Astrocyte of the cerebellum (primary cell): ENCODE results near the gene CEP170.

Experiments used
- DNase-seq: peaks from one replicate; pipeline ENCODE4 v3.0.0-alpha.2; 2011; ENCODE audit warnings: low read depth
- H3K4me3 ChIP-seq: 2 replicates; pipeline ENCODE4 v1.5.1; 2011; ENCODE audit warnings: mild to moderate bottlenecking, low read depth, low read length, moderate library complexity
- in situ Hi-C: cut with HindIII; loops from 2 replicates; pipeline ENCODE4 v1.10.0; 2017; ENCODE audit warnings: low sequenced_read_pairs
- TF ChIP-seq, protein P1 (sequence below): IDR thresholded peaks from 2 replicates; pipeline ENCODE4 v1.5.1; 2012; ENCODE audit warnings: low read length, low read depth, moderate library complexity, mild to moderate bottlenecking; ENCODE audit errors: missing control alignments

CEP170 gene

DNA sequence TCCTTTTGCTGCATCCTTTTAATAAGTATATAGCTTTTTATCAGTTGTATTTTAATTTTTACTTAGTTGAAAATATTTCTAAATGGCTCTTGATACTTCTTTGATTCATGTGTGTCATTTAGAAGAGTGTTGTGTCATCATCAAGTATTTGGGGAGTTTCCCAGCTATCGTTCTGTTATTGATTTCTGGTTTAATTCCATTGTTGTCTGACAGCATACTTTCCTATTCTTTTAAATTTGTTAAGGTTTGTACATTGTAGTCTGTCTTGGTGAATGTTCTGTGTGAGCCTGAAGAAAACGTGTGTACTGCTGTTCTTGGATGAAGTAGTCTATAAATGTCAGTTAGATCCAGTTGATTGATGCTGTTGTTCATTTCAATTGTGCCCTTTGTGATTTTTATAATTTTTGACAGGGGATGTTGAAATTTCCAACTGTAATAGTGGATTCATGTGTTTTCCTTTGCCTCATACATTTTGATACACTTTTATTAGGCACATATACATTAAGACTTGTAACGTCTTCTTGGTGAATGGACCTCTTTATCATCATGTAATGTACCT is 25.6 kb upstream of the CEP170 start:
- no peak for DNase-seq
- TF ChIP-seq, protein P1, sequence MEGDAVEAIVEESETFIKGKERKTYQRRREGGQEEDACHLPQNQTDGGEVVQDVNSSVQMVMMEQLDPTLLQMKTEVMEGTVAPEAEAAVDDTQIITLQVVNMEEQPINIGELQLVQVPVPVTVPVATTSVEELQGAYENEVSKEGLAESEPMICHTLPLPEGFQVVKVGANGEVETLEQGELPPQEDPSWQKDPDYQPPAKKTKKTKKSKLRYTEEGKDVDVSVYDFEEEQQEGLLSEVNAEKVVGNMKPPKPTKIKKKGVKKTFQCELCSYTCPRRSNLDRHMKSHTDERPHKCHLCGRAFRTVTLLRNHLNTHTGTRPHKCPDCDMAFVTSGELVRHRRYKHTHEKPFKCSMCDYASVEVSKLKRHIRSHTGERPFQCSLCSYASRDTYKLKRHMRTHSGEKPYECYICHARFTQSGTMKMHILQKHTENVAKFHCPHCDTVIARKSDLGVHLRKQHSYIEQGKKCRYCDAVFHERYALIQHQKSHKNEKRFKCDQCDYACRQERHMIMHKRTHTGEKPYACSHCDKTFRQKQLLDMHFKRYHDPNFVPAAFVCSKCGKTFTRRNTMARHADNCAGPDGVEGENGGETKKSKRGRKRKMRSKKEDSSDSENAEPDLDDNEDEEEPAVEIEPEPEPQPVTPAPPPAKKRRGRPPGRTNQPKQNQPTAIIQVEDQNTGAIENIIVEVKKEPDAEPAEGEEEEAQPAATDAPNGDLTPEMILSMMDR = no peak
- no peak overlapping the region for H3K4me3 ChIP-seq
- in situ Hi-C loops = no loop called here

DNA sequence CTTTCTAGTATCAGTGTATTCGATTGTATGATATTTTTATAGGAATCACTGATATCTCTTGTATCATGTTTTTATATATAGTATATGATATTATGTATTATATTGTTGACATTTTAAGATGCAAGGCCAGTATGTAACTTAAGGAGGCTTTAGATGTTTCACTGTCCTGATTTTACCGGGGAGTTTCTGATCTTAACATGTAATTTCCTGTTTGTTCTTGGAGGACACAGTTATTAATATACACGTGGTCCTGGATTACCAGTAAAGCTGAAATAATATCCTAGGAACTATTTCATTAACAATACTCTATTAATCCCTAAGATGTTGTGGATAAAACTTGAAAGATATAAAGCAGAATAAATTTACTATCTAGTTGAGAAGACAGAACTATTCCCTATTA is 20.2 kb upstream of the CEP170 start:
- in situ Hi-C loops = no loop called here
- H3K4me3 ChIP-seq = no peak overlapping the region
- no peak for DNase-seq
- TF ChIP-seq, protein P1 = no peak

DNA sequence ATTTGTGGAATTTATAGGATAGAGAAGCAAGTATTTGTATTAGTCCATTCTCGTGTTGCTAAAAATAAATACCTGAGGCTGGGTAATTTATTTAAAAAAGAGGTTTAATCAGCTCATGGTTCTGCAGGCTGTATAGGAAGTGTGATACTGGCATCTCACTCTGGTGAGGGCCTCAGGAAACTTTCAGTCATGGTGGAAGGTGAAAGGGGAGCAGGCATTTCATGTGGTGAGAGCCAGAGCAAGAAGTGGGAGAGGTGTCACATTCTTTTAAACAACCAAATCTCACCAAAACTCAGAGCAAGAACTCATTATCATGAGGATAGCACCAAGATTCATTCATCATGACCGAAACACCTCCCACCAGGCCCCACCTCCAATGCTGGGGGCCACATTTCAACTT is 18.9 kb upstream of the CEP170 start:
- no peak overlapping the region for H3K4me3 ChIP-seq
- TF ChIP-seq, protein P1 = no peak
- DNase-seq = no peak
- in situ Hi-C loops = no loop called here

DNA sequence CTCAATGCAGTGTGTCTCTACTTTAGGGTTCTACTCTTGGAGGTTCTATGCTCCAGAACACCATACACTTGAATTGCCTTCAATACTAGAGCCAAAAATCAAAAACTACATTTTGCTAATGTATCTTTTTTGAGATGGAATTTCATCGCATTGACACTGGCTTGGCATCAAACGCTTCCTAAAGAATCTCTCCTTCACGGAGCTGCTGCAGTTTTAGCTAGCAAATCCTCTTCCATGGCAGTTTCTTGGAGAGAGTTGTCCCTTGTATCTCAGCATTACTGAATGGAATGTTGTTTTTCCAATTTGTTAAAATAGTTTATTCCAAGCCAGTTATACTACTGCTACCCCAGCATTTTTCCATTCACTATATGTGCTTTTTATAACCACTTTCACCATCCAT is 18.4 kb upstream of the CEP170 start:
- H3K4me3 ChIP-seq = no peak overlapping the region
- TF ChIP-seq, protein P1 = no peak
- no peak for DNase-seq
- in situ Hi-C loops = no loop called here

DNA sequence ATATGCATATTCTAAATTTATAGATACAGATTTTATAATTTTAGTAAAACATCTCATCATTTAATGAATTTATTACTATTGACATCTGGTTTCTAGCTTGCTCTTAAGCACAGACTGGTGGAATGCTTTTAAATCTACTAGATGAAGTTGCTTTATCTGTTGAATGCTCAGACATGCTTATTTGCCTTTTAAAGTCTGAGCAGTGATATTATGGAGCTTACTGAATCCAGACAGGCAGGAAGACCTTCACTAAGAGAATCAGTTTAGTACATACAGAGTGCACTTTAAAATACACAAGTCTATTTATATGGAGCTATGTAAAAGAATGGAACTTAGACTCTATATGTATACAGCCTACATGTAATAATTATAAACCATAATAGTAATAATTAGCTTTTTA is 17.3 kb upstream of the CEP170 start:
- TF ChIP-seq, protein P1 = no peak

DNA sequence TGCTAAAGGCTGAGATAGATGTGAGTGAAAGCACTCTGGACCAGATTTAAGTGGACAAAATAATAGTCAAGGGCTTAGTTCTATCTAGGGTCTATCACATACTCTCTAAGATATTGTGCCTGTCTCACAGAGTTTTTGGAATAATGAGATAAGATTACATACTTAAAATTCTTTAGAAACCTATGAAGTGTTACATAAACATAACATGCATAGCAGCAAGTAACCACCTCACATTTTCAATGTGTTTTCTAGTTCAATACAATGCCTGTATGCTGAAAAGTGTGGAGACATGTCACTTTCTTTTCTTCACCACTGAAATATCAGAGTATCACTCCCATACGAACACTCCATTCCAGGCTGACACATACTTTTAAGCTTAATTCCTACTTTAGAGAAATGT is 16.9 kb upstream of the CEP170 start:
- no peak for DNase-seq
- in situ Hi-C loops = no loop called here
- H3K4me3 ChIP-seq = no peak overlapping the region
- TF ChIP-seq, protein P1 = no peak

More for the DNA sequence above, 17.3 kb upstream of the CEP170 start:
- H3K4me3 ChIP-seq = no peak overlapping the region
- DNase-seq = no peak
- in situ Hi-C loops = no loop called here
